ENCODE results near the gene PIP5K1B.

The PIP5K1B gene

GRCh38 chr9:69020301-69021145 is 315.5 kb downstream of the PIP5K1B start:
- H3K36me3 ChIP-seq (ENCODE audit: control insufficient read depth, low read length) = no peaks in the 10 kb centered on the region
- peaks cover 8% of the 10 kb centered on the region for H3K27me3 ChIP-seq (ENCODE audit: control insufficient read depth, low read length)
- no peaks in the 10 kb centered on the region for H4K20me1 ChIP-seq (ENCODE audit: control insufficient read depth, insufficient read depth, low read depth, low read length)
- no peak overlapping the region for H3K4me2 ChIP-seq (ENCODE audit: low read length)
- no peaks in the 10 kb centered on the region for H3K9me2 ChIP-seq (replicated peaks; ENCODE audit: control insufficient read depth, low read length)
- no peaks in the 10 kb centered on the region for H3K79me2 ChIP-seq (ENCODE audit: control insufficient read depth, low read length)
- no peaks in the 10 kb centered on the region for H3K4me1 ChIP-seq (ENCODE audit: control insufficient read depth, low read length)
- no peaks in the 10 kb centered on the region for H3K9me3 ChIP-seq (ENCODE audit: control insufficient read depth, insufficient read depth, low read length)
- no peak overlapping the region for H3K27ac ChIP-seq (ENCODE audit: low read depth, low read length)
- H3F3A ChIP-seq (ENCODE audit: control insufficient read depth, insufficient read depth) = no peaks in the 10 kb centered on the region
- no peak for TF ChIP-seq EZH2phosphoT487 (IDR thresholded peaks at IDR 0.05; ENCODE audit: borderline replicate concordance, low read length)
- TF ChIP-seq CTCF (IDR thresholded peaks at IDR 0.05; ENCODE audit: low read depth, low read length, poor library complexity, severe bottlenecking) = no peak
- H3K4me3 ChIP-seq (ENCODE audit: low read length) = no peak overlapping the region

- Histone ChIP-seq H3K79me2 (ENCODE audit: control insufficient read depth, low read length) (no peaks in the 10 kb centered on the region), H3K9me3 (ENCODE audit: control insufficient read depth, insufficient read depth, low read length) (no peaks in the 10 kb centered on the region), H3K4me2 (ENCODE audit: low read length) (no peak overlapping the region), H3K9me2 (replicated peaks; ENCODE audit: control insufficient read depth, low read length) (no peaks in the 10 kb centered on the region), H4K20me1 (ENCODE audit: control insufficient read depth, insufficient read depth, low read depth, low read length) (no peaks in the 10 kb centered on the region), H3K27me3 (ENCODE audit: control insufficient read depth, low read length) (peaks cover 3% of the 10 kb centered on the region; the same call in 1 of the 2 replicates), H3K27ac (ENCODE audit: low read depth, low read length) (no peak overlapping the region), H3K4me3 (ENCODE audit: low read length) (no peak overlapping the region), H3K4me1 (ENCODE audit: control insufficient read depth, low read length) (peaks cover 5% of the 10 kb centered on the region), H3F3A (ENCODE audit: control insufficient read depth, insufficient read depth) (no peaks in the 10 kb centered on the region), H3K36me3 (ENCODE audit: control insufficient read depth, low read length) (no peaks in the 10 kb centered on the region)
- no peak for TF ChIP-seq CTCF (IDR thresholded peaks at IDR 0.05; ENCODE audit: low read depth, low read length, poor library complexity, severe bottlenecking)
- no peak for TF ChIP-seq EZH2phosphoT487 (IDR thresholded peaks at IDR 0.05; ENCODE audit: borderline replicate concordance, low read length)
These were observed 318.6 kb downstream of the PIP5K1B start for GRCh38 chr9:69023650-69024049.

GRCh38 chr9:69027355-69028097 is 322.5 kb downstream of the PIP5K1B start:
- H3K27ac ChIP-seq (ENCODE audit: low read depth, low read length) = no peak overlapping the region
- H3K36me3 ChIP-seq (ENCODE audit: control insufficient read depth, low read length) = no peaks in the 10 kb centered on the region
- H3K4me3 ChIP-seq (ENCODE audit: low read length) = no peak overlapping the region
- no peaks in the 10 kb centered on the region for H4K20me1 ChIP-seq (ENCODE audit: control insufficient read depth, insufficient read depth, low read depth, low read length)
- TF ChIP-seq CTCF (IDR thresholded peaks at IDR 0.05; ENCODE audit: low read depth, low read length, poor library complexity, severe bottlenecking) = peak; percentile 83
- TF ChIP-seq EZH2phosphoT487 (IDR thresholded peaks at IDR 0.05; ENCODE audit: borderline replicate concordance, low read length) = no peak
- H3K4me2 ChIP-seq (ENCODE audit: low read length) = peak overlapping the region; percentile 23; the same call in 1 of the 2 replicates
- no peaks in the 10 kb centered on the region for H3K79me2 ChIP-seq (ENCODE audit: control insufficient read depth, low read length)
- H3K9me3 ChIP-seq (ENCODE audit: control insufficient read depth, insufficient read depth, low read length) = no peaks in the 10 kb centered on the region
- no peaks in the 10 kb centered on the region for H3K9me2 ChIP-seq (replicated peaks; ENCODE audit: control insufficient read depth, low read length)
- H3K27me3 ChIP-seq (ENCODE audit: control insufficient read depth, low read length) = no peaks in the 10 kb centered on the region
- peaks cover 5% of the 10 kb centered on the region for H3K4me1 ChIP-seq (ENCODE audit: control insufficient read depth, low read length)
- H3F3A ChIP-seq (ENCODE audit: control insufficient read depth, insufficient read depth) = no peaks in the 10 kb centered on the region
